HG02970 (cell line): Measurements from ENCODE around the gene ATP9A.
"Not testable (repeated sequence)": the region's sequence is repeated elsewhere in the genome, so short reads cannot be mapped to it uniquely, and the experiment has no call there.

Experiments
- ATAC-seq: cut with Tn5 transposase; IDR thresholded peaks from one replicate; pipeline ENCODE4 v1.9.1; 2021; ENCODE audit warnings: mild to moderate bottlenecking, moderate library complexity, moderate number of reproducible peaks; ENCODE audit not compliant: unreplicated experiment, low FRiP score

ATP9A gene

DNA sequence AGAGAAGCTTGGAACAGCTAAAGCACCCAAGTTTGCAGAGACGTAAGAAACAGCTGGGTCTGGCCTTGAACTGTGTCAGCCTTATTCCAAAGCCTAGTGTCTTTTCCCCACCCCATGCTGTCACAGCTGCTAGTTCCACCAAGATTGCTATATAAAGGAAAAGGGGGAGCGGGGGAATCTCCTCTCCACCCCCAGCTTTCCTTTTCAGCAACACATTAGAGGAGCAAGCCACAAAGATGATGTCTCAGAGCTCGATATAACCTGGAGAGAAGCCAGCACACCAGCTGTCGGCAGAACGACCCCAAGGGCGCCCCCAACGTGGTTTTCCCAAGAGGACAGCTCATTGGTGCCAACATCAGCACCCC lies 36.5 kb downstream of the ATP9A start:
- ATAC-seq: no peak

GRCh38 chr20:51729771-51730170 lies 38.4 kb downstream of the ATP9A start:
- ATAC-seq: no peak

DNA sequence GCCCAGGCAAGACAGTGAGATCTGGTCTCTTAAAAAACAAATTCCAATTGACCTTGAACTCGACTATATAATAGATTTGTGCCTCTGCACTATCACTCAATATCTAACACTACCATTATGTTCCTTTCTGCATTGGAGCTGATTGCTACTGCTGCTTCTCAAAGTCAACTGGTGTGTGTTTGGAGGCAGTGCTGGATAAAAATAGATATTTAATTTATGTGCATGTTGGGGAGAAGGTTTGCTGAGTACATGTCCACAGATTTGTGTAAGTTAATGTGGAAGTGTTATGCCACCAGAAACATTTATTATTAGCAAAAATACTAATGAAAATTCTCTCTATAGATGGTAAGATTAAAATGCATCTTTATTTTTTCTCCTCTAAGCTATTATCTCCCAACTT lies 39.5 kb downstream of the ATP9A start:
- no peak for ATAC-seq

DNA sequence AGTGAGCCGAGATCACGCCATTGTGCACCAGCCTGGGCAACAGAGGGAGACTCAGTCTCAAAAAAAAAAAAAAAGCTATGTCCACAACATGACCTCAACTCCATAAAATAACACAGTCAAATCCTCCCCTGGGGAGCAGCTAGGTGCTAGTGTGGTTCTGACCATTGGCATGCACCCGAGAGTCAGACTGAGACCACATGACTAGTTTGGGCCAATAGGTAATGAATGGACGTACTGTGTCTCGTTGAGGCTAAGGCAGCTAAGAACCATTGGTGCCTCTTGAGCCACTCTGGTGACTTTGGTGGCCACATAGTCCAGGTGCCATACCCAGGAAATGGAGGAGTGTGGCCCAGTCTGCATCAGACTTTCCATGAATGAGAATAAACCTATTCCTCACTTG lies 40.3 kb downstream of the ATP9A start:
- no peak for ATAC-seq

DNA sequence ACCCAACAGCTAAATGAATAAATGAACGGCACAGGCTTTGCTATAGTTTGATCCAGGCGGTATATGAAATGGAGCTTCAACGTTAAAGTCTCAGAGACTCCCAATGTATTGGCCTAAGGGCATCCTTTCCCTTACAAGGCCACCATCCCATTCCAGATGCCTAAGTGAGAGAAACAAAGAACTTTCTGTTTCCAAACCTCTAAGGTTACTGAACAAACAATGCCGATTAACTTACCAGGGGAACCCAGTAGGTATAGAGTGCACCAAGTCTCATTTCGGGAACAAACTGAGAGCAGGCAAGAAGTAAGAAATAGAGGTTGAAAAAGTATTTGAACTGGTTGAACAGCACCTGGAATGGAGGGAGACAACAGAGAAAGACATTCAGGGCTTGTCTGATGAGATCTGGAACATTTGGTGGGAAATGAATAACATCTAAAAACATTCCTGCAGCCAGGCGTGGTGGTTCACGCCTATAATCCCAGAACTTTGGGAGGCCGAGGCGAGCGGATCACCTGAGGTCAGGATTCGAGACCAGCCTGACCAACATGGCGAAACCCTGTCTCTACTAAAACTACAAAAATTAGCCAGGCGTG lies 42.5 kb downstream of the ATP9A start:
- no peak for ATAC-seq

DNA sequence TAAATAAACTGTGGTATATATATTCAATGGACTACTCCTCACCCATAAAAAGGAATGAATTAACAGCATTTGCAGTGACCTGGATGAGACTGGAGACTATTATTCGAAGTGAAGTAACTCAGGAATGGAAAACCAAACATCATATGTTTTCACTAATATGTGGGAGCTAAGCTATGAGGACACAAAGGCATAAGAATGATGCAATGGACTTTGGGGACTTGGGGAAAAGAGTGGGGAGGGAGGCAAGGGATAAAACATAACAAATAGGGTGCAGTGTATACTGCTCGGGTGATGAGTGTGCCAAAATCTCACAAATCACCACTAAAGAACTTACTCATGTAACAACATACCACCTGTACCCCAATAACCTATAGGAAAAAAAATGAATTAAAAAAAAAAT lies 45.2 kb downstream of the ATP9A start:
- not testable (repeated sequence) for ATAC-seq

- ATAC-seq: not testable (repeated sequence)
Observed at GRCh38 chr20:51722246-51722645, 45.9 kb downstream of the ATP9A start.

GRCh38 chr20:51720854-51721253 lies 47.3 kb downstream of the ATP9A start:
- ATAC-seq: no peak

- no peak for ATAC-seq
Observed at GRCh38 chr20:51720384-51720783, 47.8 kb downstream of the ATP9A start.

DNA sequence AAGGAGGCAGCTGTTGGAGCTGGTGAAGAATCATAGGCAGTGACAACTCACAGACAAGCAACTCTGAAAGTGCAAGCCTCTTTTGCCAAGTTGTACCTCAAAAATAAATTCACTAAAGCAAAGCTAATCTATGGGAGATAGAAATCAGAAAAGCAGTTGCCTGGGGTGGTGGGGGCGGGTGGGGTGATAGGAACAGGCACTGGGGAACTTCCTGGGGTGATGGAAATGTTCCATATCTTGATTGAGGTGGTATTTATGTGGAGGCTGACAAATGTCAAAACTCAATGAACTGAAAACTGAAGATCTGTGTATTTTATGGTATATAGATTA lies 52.4 kb downstream of the ATP9A start:
- no peak for ATAC-seq

- no peak for ATAC-seq
Observed at GRCh38 chr20:51715163-51715855, 52.9 kb downstream of the ATP9A start.

GRCh38 chr20:51713213-51713598 lies 55.0 kb downstream of the ATP9A start:
- ATAC-seq: no peak

DNA sequence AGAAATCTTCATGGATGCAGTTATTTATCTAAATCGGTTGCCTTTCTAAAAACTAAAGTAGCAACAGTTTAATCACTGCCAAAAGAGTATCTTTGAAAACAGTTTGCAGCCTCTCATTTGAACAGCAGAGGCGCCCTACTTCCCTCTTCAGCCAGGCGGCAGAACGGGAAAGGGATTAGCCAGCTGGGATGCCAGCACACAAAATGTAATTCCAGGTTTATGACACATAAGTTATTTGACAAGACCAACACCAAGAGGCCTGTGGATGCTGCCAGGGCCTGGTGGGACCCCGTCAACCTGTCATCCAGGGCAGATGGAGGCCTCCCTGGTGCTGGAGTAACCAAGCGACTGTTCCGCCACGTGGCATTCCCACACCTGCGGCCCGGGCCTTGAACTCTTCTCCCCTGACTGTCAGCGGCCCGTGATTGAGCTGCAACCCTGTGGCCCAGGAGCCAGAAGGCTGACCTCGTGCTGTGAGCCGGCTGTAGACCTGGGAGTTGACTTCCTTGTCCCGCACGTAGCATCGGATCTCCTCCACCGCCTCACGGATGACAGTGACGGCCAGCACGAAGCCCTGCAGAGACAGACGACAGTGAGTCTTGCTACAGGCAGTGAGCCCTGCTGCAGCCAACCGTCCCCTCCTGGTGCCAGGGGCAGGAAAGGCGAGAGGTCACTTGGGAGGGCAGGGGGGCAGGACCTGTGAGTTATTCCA lies 55.5 kb downstream of the ATP9A start:
- no peak for ATAC-seq

GRCh38 chr20:51711426-51711825 lies 56.8 kb downstream of the ATP9A start:
- ATAC-seq: no peak

GRCh38 chr20:51710361-51710894 lies 57.8 kb downstream of the ATP9A start:
- ATAC-seq: no peak

GRCh38 chr20:51705400-51705799 lies 62.8 kb downstream of the ATP9A start:
- no peak for ATAC-seq

GRCh38 chr20:51703400-51704287 lies 64.5 kb downstream of the ATP9A start:
- ATAC-seq: no peak

- ATAC-seq: no peak
Observed at GRCh38 chr20:51702556-51702955, 65.6 kb downstream of the ATP9A start.

DNA sequence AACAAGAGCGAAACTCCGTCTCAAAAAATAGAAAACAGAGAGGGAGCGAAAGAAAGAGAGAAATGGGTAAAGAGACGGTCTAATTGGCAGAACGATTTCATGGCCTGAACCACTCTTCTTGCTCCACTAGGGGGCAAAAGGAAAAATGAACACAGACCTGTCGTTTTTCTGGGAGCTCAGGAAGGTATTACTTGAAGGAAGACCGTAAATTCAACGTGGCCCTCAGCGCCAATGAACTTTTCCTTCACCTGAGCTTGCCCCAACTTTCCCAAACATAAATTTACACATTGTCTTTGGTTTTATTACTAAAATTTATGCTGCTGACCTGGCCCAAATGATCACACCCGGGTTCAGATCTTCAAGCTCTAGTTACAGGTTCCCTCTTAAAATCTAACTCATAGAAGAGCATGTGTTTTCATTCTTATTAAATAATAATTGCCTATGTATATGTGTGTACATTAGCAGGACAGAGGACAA lies 67.3 kb downstream of the ATP9A start:
- no peak for ATAC-seq

- no peak for ATAC-seq
Observed at GRCh38 chr20:51698252-51698651, 69.9 kb downstream of the ATP9A start.
